IPS-15b (cell line): ENCODE measurements around the gene ODF2.
"Not testable (repeated sequence)": the region's sequence is repeated elsewhere in the genome, so short reads cannot be mapped to it uniquely, and the experiment has no call there.

ENCODE experiments used
- H3K27me3 ChIP-seq: one replicate; pipeline ENCODE4 v1.6.1; 2013; ENCODE audit warnings: low read length; ENCODE audit not compliant: control insufficient read depth, insufficient read depth
- H3K36me3 ChIP-seq: one replicate; pipeline ENCODE4 v1.6.1; 2013; ENCODE audit warnings: low read length; ENCODE audit not compliant: control insufficient read depth, insufficient read depth
- H3K4me1 ChIP-seq: one replicate; pipeline ENCODE4 v1.6.1; 2013; ENCODE audit warnings: mild to moderate bottlenecking, low read length; ENCODE audit not compliant: control insufficient read depth, insufficient read depth
- H3K4me3 ChIP-seq: one replicate; pipeline ENCODE4 v1.5.1; 2013; ENCODE audit warnings: low read depth, low read length
- H3K9ac ChIP-seq: one replicate; pipeline ENCODE4 v1.6.1; 2013; ENCODE audit warnings: low read depth, mild to moderate bottlenecking, low read length
- H3K9me3 ChIP-seq: one replicate; pipeline ENCODE4 v1.6.1; 2013; ENCODE audit warnings: mild to moderate bottlenecking, low read length; ENCODE audit not compliant: control insufficient read depth, insufficient read depth

ODF2 gene

GRCh38 chr9:128505906-128506305 lies 50.1 kb downstream of the ODF2 start:
- not testable (repeated sequence) for H3K9me3 ChIP-seq, H3K4me3 ChIP-seq, H3K36me3 ChIP-seq, H3K27me3 ChIP-seq, H3K4me1 ChIP-seq, H3K9ac ChIP-seq

GRCh38 chr9:128512820-128513219 lies 57.0 kb downstream of the ODF2 start:
- Histone ChIP-seq H3K27me3 (no peaks in the 10 kb centered on the region), H3K4me1 (no peaks in the 10 kb centered on the region), H3K4me3 (no peak overlapping the region), H3K36me3 (peaks cover 3% of the 10 kb centered on the region), H3K9ac (no peak overlapping the region), H3K9me3 (no peaks in the 10 kb centered on the region)

GRCh38 chr9:128521956-128522355 lies 66.2 kb downstream of the ODF2 start:
- peaks cover 5% of the 10 kb centered on the region for H3K36me3 ChIP-seq

GRCh38 chr9:128523199-128523925 lies 67.6 kb downstream of the ODF2 start:
- Histone ChIP-seq H3K9ac (no peak overlapping the region), H3K4me3 (no peak overlapping the region), H3K36me3 (peaks cover 5% of the 10 kb centered on the region), H3K4me1 (no peaks in the 10 kb centered on the region), H3K9me3 (no peaks in the 10 kb centered on the region), H3K27me3 (no peaks in the 10 kb centered on the region)

More at GRCh38 chr9:128521956-128522355, 66.2 kb downstream of the ODF2 start:
- H3K4me1 ChIP-seq = no peaks in the 10 kb centered on the region
- H3K9me3 ChIP-seq = no peaks in the 10 kb centered on the region
- H3K27me3 ChIP-seq = no peaks in the 10 kb centered on the region
- H3K9ac ChIP-seq = no peak overlapping the region
- no peak overlapping the region for H3K4me3 ChIP-seq

- no peaks in the 10 kb centered on the region for H3K27me3 ChIP-seq
- no peaks in the 10 kb centered on the region for H3K4me1 ChIP-seq
- H3K4me3 ChIP-seq = no peak overlapping the region
- H3K36me3 ChIP-seq = peaks cover 8% of the 10 kb centered on the region
- no peaks in the 10 kb centered on the region for H3K9me3 ChIP-seq
- H3K9ac ChIP-seq = no peak overlapping the region
Measured at GRCh38 chr9:128526720-128527119, 70.9 kb downstream of the ODF2 start.

DNA sequence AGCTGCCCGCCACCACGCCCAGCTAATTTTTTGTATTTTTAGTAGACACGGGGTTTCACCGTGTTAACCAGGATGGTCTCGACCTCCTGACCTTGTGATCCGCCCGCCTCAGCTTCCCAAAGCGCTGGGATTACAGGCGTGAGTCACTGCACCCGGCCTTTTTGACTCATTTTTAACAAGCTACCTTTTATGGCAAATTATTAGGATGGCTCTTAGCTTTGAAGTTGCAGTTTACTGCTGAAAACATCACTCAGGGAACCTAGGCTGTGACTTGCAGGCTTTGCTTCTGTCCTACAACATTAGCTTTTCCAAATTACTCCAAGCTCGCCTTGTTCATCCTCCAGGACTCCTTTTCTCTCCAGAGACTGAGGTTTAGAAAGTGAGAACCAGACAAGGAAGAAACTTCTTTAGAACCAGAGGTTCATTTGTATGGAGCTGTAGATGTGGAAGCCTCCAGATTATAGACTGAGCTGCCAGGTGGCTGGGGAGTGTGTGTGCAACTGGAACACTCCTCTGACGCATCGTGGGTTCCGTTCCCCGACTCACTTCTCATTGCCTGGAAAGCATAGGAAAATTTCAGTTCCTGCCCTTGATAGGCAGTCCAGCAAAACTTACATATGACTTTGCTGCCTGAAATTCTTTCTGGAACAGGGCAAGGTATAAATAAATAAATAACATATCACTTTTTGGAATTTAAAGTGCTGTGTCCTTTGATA lies 72.8 kb downstream of the ODF2 start:
- Histone ChIP-seq H3K9ac (no peak overlapping the region), H3K9me3 (no peaks in the 10 kb centered on the region), H3K36me3 (peaks cover 3% of the 10 kb centered on the region), H3K4me1 (no peaks in the 10 kb centered on the region), H3K27me3 (no peaks in the 10 kb centered on the region), H3K4me3 (no peak overlapping the region)

- H3K9me3 ChIP-seq = no peaks in the 10 kb centered on the region
- H3K4me1 ChIP-seq = no peaks in the 10 kb centered on the region
- no peaks in the 10 kb centered on the region for H3K27me3 ChIP-seq
- no peak overlapping the region for H3K4me3 ChIP-seq
- H3K36me3 ChIP-seq = peaks cover 3% of the 10 kb centered on the region
- H3K9ac ChIP-seq = no peak overlapping the region
Measured at GRCh38 chr9:128529191-128529590, 73.4 kb downstream of the ODF2 start.

DNA sequence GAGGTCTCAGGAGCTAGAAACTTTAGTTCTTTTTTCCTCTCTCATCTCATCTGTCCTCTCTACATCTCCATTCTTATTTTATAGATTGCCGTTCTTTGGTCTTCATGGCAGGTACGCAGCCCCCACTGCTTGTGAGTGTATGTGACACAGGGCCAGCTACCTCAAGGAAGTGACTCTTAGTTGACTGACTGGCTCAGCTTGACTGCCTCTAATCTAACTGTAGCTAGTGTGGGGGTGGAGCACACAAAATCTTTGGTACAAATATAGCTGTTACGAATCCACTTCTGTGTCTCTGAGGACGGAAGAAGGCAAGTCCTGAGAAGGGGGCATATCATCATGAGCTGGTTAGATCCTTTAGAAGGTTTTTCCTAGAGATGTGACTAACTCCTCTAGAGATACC lies 76.8 kb downstream of the ODF2 start:
- Histone ChIP-seq H3K4me3 (no peak overlapping the region), H3K9me3 (no peaks in the 10 kb centered on the region), H3K36me3 (peaks cover 9% of the 10 kb centered on the region), H3K4me1 (no peaks in the 10 kb centered on the region), H3K27me3 (no peaks in the 10 kb centered on the region), H3K9ac (no peak overlapping the region)

DNA sequence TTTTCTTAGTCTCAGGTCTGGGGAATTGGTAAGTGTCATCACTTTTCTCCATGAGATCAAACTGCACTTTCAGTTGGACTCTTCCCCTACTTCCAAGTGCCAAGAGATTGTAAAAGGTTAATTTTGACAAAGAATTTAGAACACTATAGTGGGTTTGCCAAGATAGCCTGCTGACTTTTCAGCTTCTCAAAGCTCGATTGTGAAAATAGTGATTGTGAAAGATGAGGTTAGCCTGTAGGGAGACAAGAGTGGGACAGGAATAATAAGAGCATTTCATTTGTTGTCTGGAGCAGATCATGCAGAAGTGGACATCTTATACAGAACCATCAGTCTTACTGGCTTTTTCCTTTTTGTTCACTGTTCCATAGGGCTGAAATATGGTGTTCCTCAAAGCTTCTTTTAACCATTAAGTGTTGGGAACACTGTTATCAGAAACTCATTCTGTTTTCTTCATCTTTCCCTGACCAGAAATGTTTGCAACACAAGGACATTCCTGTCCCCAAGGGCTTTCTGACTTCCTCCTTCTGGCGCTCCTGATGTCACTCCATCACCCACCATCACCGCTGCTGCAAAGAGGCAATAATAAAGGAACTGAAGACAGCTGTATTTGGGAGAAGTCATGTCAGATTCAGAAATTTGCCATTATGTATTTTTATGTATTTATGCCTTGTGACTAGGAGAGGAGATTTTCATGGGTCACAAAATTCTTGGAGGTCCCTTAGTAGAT lies 85.0 kb downstream of the ODF2 start:
- Histone ChIP-seq H3K9me3 (no peaks in the 10 kb centered on the region), H3K27me3 (no peaks in the 10 kb centered on the region), H3K4me1 (no peaks in the 10 kb centered on the region), H3K9ac (no peak overlapping the region), H3K4me3 (no peak overlapping the region), H3K36me3 (peaks cover 14% of the 10 kb centered on the region)

DNA sequence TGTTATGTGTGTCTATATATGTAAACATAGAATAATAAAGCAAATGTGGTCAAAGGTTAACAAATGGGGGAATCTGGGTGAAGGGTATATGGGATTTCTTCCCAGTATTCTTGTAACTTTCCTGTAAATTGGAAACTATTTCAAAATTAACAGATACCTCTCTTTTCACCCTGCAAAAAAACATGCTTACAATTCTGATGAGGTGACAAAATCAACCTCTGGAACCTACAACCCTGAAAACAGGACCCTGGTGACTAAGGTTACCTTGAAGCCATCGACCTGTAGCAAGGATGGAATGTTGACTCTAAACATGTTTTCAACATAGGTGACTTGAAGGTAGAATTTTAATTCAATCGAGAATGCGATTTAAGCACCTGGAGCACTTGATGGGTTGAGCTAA lies 90.7 kb downstream of the ODF2 start:
- no peaks in the 10 kb centered on the region for H3K9me3 ChIP-seq
- H3K4me3 ChIP-seq = no peak overlapping the region

DNA sequence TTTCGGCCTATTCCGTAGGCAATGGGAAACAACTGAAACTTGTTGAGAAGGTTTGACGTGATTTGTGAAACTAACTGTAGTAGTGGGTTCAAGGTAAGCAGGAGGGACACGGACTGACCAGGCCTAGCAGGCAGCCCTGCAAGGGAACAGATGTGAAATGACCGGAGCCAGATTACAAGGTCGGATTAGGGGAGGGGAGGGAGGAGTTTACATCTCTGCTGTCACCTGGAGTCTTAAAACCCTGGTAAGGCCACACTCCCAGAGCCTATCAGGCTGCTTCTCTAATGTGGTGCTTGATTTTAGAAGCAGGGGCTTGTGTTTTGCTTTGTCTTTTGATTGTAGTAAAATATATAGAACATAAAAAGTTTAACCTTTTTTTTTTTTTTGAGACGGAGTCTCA lies 93.1 kb downstream of the ODF2 start:
- Histone ChIP-seq H3K27me3 (peaks cover 9% of the 10 kb centered on the region), H3K9ac (no peak overlapping the region), H3K36me3 (no peaks in the 10 kb centered on the region), H3K4me3 (no peak overlapping the region), H3K4me1 (peaks cover 10% of the 10 kb centered on the region), H3K9me3 (no peaks in the 10 kb centered on the region)

More for the DNA sequence above, 90.7 kb downstream of the ODF2 start:
- peaks cover 9% of the 10 kb centered on the region for H3K27me3 ChIP-seq
- no peak overlapping the region for H3K9ac ChIP-seq
- peaks cover 7% of the 10 kb centered on the region for H3K4me1 ChIP-seq
- no peaks in the 10 kb centered on the region for H3K36me3 ChIP-seq
